ENCODE results near the gene KYAT1.

Gene KYAT1

DNA sequence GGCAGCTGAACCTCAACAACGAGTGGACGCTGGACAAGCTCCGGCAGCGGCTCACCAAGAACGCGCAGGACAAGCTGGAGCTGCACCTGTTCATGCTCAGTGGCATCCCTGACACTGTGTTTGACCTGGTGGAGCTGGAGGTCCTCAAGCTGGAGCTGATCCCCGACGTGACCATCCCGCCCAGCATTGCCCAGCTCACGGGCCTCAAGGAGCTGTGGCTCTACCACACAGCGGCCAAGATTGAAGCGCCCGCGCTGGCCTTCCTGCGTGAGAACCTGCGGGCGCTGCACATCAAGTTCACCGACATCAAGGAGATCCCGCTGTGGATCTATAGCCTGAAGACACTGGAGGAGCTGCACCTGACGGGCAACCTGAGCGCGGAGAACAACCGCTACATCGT, 26.6 kb upstream of the KYAT1 start:
- no peak for DNase-seq (ENCODE audit: low spot score)

DNA sequence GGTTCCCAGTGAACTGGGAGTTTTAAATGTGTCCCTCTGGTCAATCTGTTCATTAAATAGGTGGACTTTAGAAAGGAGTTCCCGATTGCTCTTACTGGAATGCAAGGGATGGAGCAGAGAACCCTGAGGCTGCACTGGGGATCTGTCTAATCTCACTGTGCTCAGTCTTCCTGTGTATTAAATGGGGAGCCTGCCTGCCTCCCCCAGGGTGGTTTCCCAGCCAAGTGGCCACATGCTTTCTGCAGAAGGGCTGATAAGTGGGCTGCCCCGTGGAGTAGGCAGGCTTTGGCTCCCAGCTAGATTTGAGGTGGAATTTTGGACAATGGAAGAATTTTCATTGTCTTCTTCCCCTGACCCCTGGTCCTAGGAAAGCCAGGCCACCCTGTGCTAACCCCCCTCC, 25.0 kb upstream of the KYAT1 start:
- DNase-seq (ENCODE audit: low spot score), result no peak

DNA sequence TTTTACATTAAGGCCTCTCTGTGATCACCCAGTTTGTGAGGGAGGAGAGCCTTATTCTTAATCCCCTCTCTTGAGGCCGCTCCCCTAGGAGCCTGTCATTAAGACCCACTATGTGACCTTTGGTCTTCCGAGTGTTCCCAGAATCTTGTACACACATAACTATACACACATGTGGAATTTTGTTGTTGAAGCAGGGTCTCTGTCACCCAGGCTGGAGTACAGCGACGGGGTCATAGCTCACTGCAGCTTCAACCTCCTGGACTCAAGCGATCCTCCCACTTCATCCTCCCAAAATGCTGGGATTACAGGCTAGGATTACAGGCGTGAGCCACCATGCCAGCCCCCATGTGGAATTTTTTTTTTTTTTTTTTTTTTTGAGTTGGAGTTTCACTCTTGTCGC, 24.2 kb upstream of the KYAT1 start:
- no peak for DNase-seq (ENCODE audit: low spot score)

DNA sequence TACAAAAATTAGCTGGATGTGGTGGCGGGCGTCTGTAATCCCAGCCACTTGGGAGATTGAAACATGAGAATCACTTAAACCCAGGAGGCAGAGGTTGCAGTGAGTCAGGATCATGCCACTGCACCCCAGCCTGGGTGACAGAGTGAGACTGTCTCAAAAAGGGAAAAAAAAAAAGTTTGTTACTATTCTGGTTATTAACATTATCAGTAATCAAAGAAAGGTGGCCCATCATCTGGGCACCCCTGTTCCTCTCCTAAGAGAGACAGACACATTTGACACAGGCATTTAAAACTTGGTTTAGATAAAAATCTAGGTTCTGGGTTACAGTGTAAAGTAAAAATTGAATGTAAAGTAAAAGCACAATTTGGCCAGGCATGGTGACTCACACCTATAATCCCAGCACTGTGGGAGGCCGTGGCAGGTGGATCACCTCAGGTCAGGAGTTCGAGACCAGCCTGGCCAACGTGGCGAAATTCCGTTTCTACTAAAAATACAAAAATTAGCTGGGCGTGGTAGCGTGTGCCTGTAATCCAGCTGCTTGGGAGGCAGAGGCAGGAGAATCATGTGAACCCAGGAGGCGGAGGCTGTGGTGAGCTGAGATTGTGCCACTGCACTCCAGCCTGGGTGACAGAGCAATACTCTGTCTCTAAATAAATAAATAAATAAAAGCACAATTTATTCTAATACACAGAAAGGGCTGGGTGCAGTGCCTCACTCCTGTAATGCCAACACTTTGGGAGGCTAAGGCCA, 22.3 kb upstream of the KYAT1 start:
- DNase-seq (ENCODE audit: low spot score), result no peak

DNA sequence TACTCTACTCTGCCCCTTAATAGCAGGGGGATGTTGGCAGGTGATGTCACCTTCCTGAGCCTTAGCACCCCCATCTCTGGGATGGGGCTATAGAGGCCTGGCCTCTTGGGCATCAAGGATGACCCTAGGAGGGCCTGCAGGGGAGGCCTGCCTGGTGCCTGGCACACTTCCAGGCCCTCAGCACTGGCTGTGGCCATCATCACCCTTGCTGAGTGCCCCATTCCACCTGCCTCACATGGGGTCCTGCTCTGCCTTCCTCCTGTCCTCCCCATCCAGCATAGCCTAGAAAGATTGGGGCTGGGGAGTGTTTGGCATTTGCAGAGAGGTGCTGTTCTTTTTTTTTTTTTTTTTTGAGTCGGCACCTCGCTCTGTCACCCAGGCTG, 21.3 kb upstream of the KYAT1 start:
- DNase-seq (ENCODE audit: low spot score), result no peak

DNA sequence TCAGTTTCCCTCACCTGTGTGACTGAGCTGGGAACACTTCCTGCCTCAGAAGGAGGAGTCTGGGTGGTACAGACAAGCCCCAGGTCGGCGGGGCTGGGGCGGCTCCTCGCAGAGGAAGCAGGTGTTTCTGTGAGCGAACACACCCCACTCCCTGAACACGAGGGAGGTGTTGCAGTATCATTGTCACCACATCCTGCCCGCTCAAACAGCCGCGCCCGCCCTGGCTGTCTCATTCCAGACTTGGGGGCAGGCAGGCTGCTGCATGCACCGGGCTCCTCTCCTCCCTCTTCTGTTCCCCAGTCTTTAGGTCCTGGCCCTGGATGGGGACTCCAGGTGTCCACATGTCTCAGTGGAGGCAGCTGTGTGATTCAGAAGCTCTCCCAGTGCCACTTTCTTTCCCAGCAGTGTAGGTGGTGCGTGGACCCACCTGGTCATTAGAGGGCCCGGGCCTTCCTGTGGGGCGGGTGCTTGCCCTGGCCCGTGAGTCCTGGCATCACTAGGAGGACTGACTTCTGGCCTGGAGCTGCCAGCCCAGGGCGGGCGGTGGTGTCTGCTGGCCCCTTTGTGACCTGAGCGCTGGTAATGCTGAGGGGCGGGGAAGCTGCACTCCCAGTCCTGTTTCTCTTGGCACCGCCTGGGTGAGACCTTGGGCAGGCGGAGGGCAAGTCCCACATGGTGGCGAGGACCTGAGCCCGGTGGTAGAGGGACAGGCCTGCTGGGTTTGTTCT, 20.8 kb upstream of the KYAT1 start:
- no peak for DNase-seq (ENCODE audit: low spot score)

DNA sequence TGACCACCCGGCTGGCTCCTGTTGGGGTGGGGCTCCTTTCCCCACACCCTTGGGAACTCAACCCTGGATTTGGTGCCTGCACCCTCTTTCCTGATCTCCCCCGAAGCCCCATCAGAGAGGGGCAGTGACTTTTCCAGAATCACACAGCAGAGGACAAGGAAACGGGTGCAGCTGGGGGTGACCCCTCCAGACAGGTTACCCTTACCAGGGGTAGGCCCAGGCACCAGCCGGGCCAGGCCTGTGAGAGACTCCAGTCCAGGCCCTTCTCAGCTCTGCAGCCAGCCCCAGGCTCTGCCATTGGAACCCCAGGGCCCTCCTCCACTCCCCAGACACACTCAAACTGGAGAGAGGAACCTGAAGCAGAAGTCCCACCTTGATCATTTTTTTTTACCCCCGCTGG, 20.1 kb upstream of the KYAT1 start:
- no peak for DNase-seq (ENCODE audit: low spot score)

DNA sequence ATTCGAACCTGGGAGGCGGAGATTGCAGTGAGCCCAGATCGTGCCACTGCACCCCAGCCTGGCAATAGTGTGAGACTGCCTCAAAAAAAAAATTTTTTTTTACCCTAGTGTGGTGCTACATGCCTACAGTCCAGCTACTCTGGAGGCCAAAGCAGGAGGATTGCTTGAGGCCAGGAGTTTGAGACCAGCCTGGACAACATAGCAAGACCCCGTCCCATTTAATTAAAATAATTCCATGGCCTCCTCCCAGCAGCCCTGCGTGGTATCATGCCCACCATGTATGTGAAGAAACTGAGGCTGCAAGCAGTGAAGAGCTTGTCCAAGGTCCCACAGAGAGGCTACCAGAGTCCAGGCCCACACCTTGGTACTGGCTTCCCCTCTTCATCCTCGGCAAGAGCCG, 19.6 kb upstream of the KYAT1 start:
- no peak for DNase-seq (ENCODE audit: low spot score)

DNA sequence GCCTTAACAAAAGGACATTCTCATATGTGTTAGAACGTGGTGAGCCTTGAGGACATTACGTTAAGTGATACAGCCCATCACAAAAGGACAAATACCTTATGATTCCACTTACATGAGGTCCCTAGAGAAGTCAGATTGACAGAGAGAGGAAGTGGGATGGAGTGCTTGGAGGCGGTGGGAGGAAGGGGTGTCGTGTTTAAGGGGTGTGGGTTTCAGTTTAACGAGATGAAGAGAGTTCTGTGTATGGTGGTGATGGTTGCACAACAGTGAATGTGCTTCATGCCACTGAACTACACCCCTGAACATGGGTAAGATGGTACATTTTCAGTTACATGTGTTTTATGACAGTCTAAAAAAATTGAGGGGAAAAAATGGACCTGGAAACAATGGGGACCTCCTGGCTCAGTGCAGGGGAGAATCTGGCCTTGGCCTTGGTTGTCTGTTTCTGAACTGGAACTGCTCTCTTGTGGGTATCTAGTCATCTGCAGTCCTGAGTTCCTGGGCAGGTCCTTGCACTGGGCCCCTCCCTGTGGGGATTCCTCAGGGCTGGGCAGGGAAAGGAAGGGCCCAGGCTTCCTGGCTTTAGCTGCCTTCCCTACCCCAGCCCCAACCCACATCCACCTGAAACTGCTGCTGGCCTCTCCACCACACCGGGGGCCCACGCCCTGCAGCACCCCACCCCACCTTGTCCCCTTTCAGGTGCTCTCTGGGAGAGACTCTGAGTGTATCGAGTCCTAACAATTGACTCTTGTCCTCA, 18.0 kb upstream of the KYAT1 start:
- DNase-seq (ENCODE audit: low spot score), result no peak

DNA sequence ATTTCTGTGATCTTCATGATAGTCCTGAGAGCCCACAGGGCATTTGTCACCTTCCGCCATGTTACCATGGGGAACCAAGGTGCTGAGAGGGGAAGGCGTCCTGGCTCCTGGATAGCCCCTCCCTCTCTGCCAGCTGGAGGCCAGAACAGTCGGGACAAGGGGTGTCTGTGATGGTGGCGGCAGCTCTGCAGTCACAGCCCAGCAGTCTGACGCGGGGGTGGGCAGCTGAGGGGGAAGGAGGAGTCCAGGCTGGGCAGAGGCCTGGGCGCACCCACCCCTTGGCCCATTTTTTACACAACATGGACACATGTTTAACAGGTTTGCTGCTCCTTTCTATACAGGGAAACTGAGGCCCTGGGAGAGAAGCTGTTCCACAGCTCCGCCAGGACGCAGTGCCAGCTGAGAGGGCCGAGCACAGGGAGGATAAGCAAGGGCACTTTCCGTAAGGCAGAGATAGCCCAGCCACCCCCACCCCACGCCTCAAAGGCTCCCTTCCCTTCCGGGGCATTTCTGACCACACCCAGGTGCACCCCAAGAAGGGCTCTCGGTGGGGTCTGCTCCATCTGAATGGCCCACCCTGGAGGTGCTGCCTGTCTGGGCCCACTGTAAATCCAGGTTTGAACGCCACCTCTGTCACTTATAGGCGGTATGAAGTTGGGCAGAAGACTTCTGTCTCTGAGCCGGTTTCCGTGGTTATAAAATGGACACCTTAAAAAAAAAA, 17.3 kb upstream of the KYAT1 start:
- no peak for DNase-seq (ENCODE audit: low spot score)

DNA sequence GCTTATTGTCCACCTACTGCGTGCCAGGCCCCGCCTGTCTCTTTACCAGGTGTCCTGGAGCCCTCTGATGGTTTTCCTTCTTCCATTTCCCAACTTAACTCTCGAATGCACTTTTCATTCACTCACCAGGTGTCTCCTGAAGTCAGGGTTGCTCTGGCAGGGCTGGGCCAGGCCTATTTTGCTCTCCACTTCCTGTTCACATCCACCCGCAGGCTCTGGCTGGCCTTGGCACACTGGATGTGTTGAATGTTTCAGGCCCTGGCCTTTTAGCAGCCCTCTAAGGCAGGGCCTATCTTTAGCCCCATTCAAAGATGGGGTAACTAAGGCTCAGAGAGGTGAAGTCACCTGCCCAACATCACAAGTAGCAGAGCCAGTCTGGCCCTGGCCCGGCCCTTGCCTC, 16.6 kb upstream of the KYAT1 start:
- DNase-seq (ENCODE audit: low spot score), result no peak

DNA sequence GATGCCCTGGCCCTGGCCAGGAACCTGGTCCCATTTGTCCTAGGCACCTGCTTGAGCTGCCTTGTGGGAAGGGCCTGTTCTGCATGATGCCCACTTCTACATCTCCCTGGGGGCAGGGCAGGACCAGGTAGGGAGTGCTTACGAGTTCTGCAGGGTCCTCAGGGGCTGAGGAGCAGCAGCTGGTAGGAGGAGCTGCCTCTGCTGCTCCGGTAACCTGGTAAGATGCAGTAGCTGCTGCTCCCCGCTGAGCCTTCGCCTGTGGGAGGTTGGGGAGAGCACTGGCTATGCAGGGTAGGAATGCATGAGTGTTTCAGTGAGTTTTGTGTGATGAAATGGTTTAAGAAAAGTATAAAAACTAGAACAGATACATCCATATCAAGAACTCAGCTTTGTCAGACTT, 13.8 kb upstream of the KYAT1 start:
- no peak for DNase-seq (ENCODE audit: low spot score)

DNA sequence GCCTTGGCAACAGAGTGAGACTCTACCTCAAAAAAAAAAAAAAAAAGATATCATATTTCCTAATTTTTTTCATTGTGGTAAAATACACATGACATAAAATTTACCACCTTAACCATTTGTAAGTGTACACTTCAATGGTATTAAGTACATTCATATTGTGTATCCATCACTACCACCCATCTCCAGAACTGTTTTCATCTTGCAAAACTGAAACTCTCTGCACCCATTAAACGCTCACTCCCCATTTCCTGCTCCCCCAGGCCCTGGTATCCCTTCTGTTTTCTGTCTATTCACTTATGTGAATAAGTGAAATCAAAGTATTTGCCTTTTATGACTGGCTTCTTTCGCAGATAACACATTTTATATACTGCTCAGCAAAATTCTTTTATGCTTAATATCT, 13.0 kb upstream of the KYAT1 start:
- no peak for DNase-seq (ENCODE audit: low spot score)

DNA sequence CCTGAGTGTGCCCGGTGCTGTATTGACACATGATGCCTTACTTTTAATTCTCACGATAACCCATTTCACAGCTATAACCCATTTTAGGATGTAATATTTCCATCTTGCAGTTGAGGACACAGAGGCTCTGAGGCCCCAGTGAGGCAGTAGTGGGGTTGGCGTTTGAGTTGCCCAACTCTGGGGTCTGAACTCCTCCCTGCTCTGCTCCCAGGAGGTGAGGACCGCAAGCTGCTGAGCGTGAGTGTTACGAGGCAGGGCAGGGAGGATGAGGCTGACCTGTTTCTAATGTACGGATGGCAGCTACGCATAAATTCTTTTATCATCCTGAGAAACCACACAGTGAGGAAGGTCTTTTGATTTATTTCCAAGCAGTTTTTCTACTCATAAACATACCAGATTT, 11.6 kb upstream of the KYAT1 start:
- DNase-seq (ENCODE audit: low spot score), result no peak

DNA sequence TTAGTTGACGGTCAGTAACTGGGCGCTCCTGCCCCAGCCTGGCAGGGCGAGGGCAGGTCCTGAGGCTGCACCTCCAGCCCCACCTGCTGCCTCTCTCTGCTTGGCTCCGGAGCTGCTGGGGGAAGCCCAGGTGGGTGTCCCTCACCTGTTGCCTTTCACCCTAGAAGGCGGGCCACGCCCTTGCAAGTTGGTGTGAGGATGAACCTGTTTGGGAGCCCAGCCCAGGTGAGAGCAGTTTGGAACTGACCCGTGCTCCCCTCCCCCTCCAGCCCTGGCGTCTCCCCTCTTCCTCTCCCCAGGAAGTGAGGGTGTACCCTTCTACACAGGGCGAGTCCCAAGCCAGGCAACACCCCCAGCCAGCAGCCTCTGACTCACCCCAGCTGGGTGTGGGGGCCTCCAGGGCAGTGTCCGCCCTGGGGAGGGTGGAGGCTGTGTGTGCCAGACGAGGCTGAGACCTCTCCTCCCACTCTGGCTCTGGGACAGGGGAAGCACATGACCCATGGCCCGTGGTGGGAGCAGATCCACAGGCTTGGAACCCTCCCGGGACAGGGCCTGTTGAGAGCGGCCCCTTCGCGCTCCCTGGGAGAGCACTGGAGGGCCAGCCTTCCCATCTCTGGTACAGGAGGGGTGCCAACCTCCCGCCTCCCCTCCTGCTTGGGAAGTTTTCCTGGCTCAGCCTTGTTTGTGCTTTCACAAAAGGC, 10.6 kb upstream of the KYAT1 start:
- no peak for DNase-seq (ENCODE audit: low spot score)

DNA sequence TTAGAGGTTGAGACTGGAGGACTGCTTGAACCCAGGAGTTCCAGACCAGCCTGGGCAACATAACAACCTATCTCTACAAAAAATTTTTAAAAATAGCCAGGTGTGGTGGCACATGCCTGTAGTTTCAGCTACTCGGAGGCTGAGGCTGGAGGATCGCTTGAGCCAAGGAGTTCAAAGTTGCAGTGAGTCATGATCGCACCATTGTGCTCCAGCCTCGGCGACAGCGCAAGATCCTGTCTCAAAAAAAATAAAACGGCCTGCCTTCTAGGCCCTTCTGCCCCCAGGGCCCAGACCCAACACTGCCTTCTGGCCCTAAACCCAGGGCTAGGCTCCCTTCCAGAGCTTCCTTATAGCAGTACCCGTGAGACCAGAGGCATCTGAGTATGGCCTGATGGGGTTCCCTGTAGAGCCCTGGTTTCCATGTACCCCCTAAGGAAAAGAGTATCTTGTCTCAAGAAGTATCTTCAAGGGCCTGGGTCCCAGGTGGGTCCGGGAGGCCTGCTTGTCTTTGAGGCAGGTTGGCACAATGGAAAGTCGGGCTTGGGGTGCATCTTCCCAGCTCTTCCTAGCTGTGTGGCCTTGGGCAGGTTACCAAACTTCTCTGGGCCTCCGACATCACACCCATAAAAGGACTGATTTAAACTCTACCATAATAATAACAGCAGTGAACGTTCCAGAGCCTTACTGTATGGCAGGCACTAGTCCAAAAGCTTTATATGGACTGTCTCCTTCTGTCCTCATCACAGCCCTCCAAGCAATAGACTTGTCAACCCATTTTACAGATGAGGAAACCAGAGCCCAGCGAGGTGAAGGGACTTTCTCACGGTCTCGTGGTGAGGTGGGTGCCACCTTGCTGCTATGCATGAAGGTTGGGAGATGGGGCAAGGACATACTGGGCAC, 9.8 kb upstream of the KYAT1 start:
- DNase-seq (ENCODE audit: low spot score), result no peak

DNA sequence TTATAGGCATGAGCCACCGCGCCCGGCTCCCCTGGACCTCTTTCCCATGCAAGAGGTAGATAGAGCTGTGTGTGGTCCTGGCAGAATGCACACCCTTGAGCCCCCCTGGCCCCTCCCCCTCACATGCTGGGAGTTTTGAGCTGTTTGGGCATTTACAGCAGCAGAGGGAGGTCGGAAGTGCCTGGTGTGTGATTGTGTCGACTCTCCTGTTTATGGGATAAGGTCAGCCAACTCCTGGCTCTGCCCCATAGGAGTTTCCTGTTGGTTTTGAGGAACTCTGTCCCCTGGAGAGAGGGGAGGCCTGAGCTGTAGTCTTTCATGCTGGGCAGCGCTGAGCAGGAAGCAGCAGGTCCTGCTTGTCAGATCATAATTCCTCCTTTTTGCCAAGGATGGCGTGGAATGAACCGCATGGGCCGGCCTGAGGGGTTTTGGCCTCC, 6.2 kb upstream of the KYAT1 start:
- DNase-seq (ENCODE audit: low spot score), result no peak

DNA sequence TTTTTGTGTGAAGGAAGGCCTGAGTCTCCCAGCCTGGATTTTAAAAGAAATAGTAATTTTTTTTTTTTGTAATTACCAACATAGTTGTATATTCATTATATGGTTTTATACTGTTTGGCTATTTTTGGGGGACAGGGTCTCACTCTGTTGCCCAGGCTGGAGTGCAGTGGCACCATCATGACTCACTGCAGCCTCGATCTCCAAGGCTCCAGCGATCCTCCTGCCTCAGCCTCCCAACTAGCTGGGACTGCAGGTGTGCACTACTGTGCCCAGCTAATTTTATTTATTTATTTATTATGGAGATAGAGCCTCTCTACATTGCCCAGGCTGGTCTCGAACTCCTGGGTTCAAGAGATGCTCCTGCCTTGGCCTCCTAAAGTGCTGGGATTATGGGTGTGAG, 5.3 kb upstream of the KYAT1 start:
- no peak for DNase-seq (ENCODE audit: low spot score)

DNA sequence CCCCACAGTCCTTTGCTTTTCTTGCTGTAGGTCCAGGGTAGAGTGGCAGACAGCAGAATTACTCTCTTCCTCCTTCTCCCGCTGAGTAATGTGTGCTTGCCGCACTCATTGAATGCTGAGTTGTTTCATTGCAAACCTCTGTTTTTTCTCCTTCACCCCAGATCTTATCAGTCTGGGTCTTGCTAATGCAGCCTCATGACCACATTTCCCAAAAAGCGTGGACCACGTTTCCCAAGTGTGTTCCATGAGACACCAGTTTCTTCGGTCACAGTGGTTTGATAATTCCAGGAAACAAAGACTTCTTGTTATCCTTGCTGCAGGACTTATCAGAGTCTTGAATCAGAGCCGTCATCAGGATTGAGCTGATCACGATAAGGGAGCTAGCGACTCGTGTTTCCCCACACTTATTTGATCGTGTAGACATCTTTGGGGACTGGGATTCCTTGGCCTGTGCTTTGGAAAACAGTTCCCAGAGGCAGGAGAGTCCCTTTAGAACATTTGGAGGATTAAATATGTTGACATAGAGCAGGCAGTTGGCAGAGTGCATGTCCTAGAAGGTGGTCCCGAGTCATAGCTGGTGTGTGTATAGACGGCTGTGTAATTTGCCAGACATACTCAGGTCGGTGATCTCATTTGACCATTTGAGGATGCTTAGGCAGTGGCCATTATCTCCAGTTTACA, 4.6 kb upstream of the KYAT1 start:
- no peak for DNase-seq (ENCODE audit: low spot score)

DNA sequence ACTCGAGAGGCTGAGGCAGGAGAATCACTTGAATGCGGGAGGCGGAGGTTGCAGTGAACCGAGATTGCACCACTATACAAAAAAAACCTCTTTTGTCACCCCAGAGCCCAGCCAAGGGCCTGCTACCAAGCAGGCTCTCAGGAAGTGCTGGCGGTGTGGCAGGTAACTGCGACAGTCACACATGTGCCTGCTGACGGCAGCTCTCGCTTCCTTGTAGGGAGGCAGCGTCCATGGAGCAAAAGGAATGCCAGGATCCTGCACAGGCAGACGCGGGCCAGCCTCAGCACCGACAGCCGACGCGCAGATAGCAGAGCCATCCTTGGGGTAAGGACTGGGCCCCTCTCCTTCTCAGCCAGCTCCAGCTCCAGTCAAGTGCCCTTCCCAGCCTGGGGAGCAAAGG, 4.0 kb upstream of the KYAT1 start:
- DNase-seq (ENCODE audit: low spot score), result no peak

Data from HuH-7 (cell line).